Thyroid gland (tissue), 4 donors: ENCODE measurements around the gene SMG1.

Experiments used
- POLR2A ChIP-seq, 2 donors: fragments of 450-650 bp; IDR thresholded peaks; one replicate each; pipeline ENCODE4 v1.6.1; 2017; ENCODE audit warnings: antibody characterized with exemption in 2 of 2, mild to moderate bottlenecking in 2 of 2, moderate library complexity in 1 of 2
- TF ChIP-seq, protein P1 (sequence below), 6 experiments: fragments of 200-600 bp in 3 of 6; fragments of 450-650 bp in 3 of 6; sonication (generic) in 3 of 6; IDR thresholded peaks; one replicate each; pipeline ENCODE4 v1.5.1; 2016 to 2019; ENCODE audit warnings: antibody characterized with exemption in 6 of 6, mild to moderate bottlenecking in 2 of 6, inconsistent platforms in 1 of 6, moderate library complexity in 1 of 6

DNA sequence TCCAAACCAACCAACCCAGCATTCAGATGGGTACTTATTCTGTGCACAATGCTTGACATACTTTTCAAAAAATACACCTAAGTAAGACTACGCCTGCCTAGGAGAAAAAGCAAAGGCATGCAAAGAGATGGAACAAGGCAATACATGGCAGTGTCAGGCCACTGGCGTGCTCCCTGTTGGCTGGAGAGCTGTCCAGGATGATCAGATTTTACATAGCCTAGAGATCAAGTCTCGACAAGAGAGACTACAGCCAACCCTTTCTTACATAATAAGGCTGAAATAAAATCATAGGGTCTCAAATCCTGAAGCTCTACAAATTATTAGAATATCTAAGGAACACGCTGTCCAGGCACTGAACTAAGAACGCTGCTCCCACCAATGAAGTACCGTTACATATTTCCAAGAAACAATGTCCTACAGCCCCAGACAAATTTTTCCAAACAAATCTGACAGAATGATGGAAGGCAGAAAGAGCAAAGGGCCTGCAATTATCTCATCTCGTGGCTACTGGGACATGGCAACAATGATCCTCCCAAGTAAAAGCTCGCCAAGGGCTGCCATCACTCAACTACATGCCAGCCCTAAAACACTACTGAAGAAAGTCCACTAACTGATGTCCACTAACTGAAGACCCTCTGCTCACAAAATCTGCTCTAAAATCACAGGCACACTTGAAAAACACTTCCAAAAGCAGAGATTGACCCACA is 141.1 kb downstream of the SMG1 start:
- no peak for TF ChIP-seq POLR2A (IDR thresholded peaks at IDR 0.05)
- TF ChIP-seq, protein P1, sequence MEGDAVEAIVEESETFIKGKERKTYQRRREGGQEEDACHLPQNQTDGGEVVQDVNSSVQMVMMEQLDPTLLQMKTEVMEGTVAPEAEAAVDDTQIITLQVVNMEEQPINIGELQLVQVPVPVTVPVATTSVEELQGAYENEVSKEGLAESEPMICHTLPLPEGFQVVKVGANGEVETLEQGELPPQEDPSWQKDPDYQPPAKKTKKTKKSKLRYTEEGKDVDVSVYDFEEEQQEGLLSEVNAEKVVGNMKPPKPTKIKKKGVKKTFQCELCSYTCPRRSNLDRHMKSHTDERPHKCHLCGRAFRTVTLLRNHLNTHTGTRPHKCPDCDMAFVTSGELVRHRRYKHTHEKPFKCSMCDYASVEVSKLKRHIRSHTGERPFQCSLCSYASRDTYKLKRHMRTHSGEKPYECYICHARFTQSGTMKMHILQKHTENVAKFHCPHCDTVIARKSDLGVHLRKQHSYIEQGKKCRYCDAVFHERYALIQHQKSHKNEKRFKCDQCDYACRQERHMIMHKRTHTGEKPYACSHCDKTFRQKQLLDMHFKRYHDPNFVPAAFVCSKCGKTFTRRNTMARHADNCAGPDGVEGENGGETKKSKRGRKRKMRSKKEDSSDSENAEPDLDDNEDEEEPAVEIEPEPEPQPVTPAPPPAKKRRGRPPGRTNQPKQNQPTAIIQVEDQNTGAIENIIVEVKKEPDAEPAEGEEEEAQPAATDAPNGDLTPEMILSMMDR (IDR thresholded peaks at IDR 0.05): no peak
